Astrocyte (in vitro differentiated cells and primary cell): ENCODE results near the gene SGPL1. TPM values are rescaled to one million over a fixed set of nuclear protein-coding genes. Genes with fewer than 3 reads are reported as not detected.

Experiments used
- DNase-seq: peaks from one replicate; pipeline ENCODE4 v3.0.0-alpha.2; 2010; ENCODE audit warnings: low read depth
- FAIRE-seq: peaks from 2 replicates; lab custom pipeline; 2011; peaks lifted over from hg19 to GRCh38; lab: Jason Lieb, UNC
- H2AFZ ChIP-seq: 2 replicates; pipeline ENCODE4 v1.6.0; 2012; ENCODE audit warnings: low read depth, low read length, inconsistent platforms
- H3K27ac ChIP-seq: 2 replicates; pipeline ENCODE4 v1.5.1; 2011; ENCODE audit warnings: low read depth, low read length, inconsistent platforms
- H3K27me3 ChIP-seq: 2 replicates; pipeline ENCODE4 v1.6.0; 2011; ENCODE audit warnings: low read length, inconsistent platforms; ENCODE audit not compliant: insufficient read depth
- H3K36me3 ChIP-seq: 2 replicates; pipeline ENCODE4 v1.5.1; 2011; ENCODE audit warnings: low read length, inconsistent platforms; ENCODE audit not compliant: insufficient read depth
- H3K4me1 ChIP-seq: 2 replicates; pipeline ENCODE4 v1.5.1; 2011; ENCODE audit warnings: low read length, inconsistent platforms; ENCODE audit not compliant: insufficient read depth
- H3K4me2 ChIP-seq: 2 replicates; pipeline ENCODE4 v1.6.0; 2012; ENCODE audit warnings: low read length, inconsistent platforms
- H3K4me3 ChIP-seq: 2 replicates; pipeline ENCODE4 v1.5.1; 2011; ENCODE audit warnings: low read depth, mild to moderate bottlenecking, low read length, inconsistent platforms; ENCODE audit not compliant: insufficient read depth
- H3K79me2 ChIP-seq: 2 replicates; pipeline ENCODE4 v1.6.0; 2012; ENCODE audit warnings: mild to moderate bottlenecking, low read length, inconsistent platforms; ENCODE audit not compliant: insufficient read depth
- H3K9ac ChIP-seq: 2 replicates; pipeline ENCODE4 v1.6.0; 2012; ENCODE audit warnings: mild to moderate bottlenecking, low read length, inconsistent platforms
- H3K9me3 ChIP-seq: 2 replicates; pipeline ENCODE4 v1.5.1; 2012; ENCODE audit warnings: low read depth, mild to moderate bottlenecking, low read length, inconsistent platforms; ENCODE audit not compliant: insufficient read depth
- H4K20me1 ChIP-seq: 2 replicates; pipeline ENCODE4 v1.6.0; 2012; ENCODE audit warnings: low read length, inconsistent platforms; ENCODE audit not compliant: insufficient read depth
- H3K27ac Mint-ChIP-seq: one replicate; pipeline ENCODE4 v1.8.0; 2021; ENCODE audit warnings: mild to moderate bottlenecking, mixed read lengths; ENCODE audit not compliant: unreplicated experiment
- H3K27me3 Mint-ChIP-seq: one replicate; pipeline ENCODE4 v1.8.0; 2021; ENCODE audit warnings: low read depth, mixed read lengths; ENCODE audit not compliant: unreplicated experiment
- H3K36me3 Mint-ChIP-seq: one replicate; pipeline ENCODE4 v1.8.0; 2021; ENCODE audit warnings: low read depth, mixed read lengths; ENCODE audit not compliant: unreplicated experiment
- H3K4me1 Mint-ChIP-seq: one replicate; pipeline ENCODE4 v1.8.0; 2021; ENCODE audit warnings: low read depth, mixed read lengths; ENCODE audit not compliant: unreplicated experiment
- H3K4me3 Mint-ChIP-seq: one replicate; pipeline ENCODE4 v1.8.0; 2021; ENCODE audit warnings: mild to moderate bottlenecking, moderate library complexity, mixed read lengths; ENCODE audit not compliant: unreplicated experiment
- H3K9me3 Mint-ChIP-seq: one replicate; pipeline ENCODE4 v1.8.0; 2021; ENCODE audit warnings: mild to moderate bottlenecking, mixed read lengths; ENCODE audit not compliant: unreplicated experiment
- EZH2 ChIP-seq: IDR thresholded peaks from 2 replicates; pipeline ENCODE4 v1.6.1; 2012; ENCODE audit warnings: mild to moderate bottlenecking, low read length, inconsistent platforms; ENCODE audit not compliant: insufficient read depth
- total RNA-seq: library from RNA; stranded (reverse); gene quantifications from 2 replicates; pipeline ENCODE4 v1.2.1, GENCODE V29; 2021
- TF ChIP-seq, protein P1 (sequence below): IDR thresholded peaks from 2 replicates; pipeline ENCODE4 v1.5.1; 2011; ENCODE audit warnings: low read depth, mild to moderate bottlenecking, inconsistent platforms, low read length, moderate library complexity; ENCODE audit not compliant: insufficient read depth

The SGPL1 gene
- total RNA-seq, 1 donor from 2014 or later, result 101 TPM

GRCh38 chr10:70890917-70891431 lies 75.2 kb downstream of the SGPL1 start:
- peaks cover 3% of the 10 kb centered on the region for H3K27me3 ChIP-seq
- TF ChIP-seq, protein P1, sequence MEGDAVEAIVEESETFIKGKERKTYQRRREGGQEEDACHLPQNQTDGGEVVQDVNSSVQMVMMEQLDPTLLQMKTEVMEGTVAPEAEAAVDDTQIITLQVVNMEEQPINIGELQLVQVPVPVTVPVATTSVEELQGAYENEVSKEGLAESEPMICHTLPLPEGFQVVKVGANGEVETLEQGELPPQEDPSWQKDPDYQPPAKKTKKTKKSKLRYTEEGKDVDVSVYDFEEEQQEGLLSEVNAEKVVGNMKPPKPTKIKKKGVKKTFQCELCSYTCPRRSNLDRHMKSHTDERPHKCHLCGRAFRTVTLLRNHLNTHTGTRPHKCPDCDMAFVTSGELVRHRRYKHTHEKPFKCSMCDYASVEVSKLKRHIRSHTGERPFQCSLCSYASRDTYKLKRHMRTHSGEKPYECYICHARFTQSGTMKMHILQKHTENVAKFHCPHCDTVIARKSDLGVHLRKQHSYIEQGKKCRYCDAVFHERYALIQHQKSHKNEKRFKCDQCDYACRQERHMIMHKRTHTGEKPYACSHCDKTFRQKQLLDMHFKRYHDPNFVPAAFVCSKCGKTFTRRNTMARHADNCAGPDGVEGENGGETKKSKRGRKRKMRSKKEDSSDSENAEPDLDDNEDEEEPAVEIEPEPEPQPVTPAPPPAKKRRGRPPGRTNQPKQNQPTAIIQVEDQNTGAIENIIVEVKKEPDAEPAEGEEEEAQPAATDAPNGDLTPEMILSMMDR, result no peak
- TF ChIP-seq EZH2, result no peak
- no peak overlapping the region for H2AFZ ChIP-seq
- Mint-ChIP-seq H3K27ac (no peak overlapping the region), H3K36me3 (no peaks in the 10 kb centered on the region), H3K9me3 (no peaks in the 10 kb centered on the region), H3K27me3 (no peaks in the 10 kb centered on the region), H3K4me1 (peaks cover 10% of the 10 kb centered on the region), H3K4me3 (no peak overlapping the region)
- no peak overlapping the region for H3K9ac ChIP-seq
- FAIRE-seq, result no peak
- H3K36me3 ChIP-seq, result no peaks in the 10 kb centered on the region
- H3K4me1 ChIP-seq, result peaks cover 12% of the 10 kb centered on the region
- no peak for DNase-seq
- no peaks in the 10 kb centered on the region for H3K79me2 ChIP-seq
- H3K4me3 ChIP-seq, result no peak overlapping the region
- H3K27ac ChIP-seq, result no peak overlapping the region
- no peaks in the 10 kb centered on the region for H3K9me3 ChIP-seq
- peak overlapping the region; percentile 17 for H3K4me2 ChIP-seq
- H4K20me1 ChIP-seq, result peaks cover 3% of the 10 kb centered on the region

DNA sequence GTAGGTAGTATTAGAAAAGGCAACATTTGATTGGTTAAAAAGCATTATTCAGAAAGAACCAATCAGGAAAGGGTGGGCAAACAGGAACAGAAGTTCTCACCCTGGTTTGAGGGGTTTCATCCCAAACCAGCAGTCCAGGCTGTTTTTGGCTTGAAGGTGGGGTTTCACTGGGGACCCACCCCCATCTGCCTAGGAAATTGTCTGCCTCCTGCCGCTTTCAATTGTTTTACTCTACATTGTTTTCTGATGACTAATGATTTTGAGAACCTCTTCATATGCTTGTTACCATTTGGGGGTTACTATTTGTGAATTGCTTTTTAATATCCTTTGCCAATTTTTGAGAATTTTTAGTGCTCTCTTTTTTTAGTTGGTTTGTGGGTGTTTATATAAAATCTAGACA lies 75.9 kb downstream of the SGPL1 start:
- no peak overlapping the region for H3K4me3 ChIP-seq
- Mint-ChIP-seq H3K4me3 (no peak overlapping the region), H3K36me3 (no peaks in the 10 kb centered on the region), H3K27me3 (no peaks in the 10 kb centered on the region), H3K27ac (no peak overlapping the region), H3K9me3 (no peaks in the 10 kb centered on the region), H3K4me1 (peaks cover 10% of the 10 kb centered on the region)
- peaks cover 3% of the 10 kb centered on the region for H3K27me3 ChIP-seq
- H4K20me1 ChIP-seq, result no peaks in the 10 kb centered on the region
- H3K4me1 ChIP-seq, result peaks cover 12% of the 10 kb centered on the region
- H3K4me2 ChIP-seq, result peak overlapping the region; percentile 17
- no peak overlapping the region for H3K9ac ChIP-seq
- H3K36me3 ChIP-seq, result no peaks in the 10 kb centered on the region
- no peak overlapping the region for H2AFZ ChIP-seq
- no peaks in the 10 kb centered on the region for H3K79me2 ChIP-seq
- no peak for FAIRE-seq
- peak; percentile 29 for DNase-seq
- TF ChIP-seq, protein P1, result no peak
- no peak for TF ChIP-seq EZH2
- no peak overlapping the region for H3K27ac ChIP-seq
- no peaks in the 10 kb centered on the region for H3K9me3 ChIP-seq

DNA sequence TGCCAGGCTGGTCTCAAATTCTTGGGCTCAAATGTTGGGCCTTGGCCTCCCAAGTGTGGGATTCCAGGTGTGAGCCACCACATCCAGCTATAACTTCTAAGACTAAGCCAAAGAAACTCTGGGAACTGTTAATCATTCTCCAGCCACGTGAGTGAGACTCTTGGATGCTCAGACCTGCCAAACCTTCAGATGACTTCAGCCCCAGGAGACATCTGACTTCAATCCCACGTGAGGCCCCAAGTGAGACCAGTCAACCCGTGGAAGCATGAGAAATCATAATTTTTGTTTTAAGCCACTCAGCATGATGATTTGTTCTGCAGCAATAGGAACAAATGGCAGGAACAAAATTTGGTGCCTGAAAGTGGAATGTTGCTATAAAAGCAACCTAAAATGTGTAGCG lies 76.9 kb downstream of the SGPL1 start:
- no peak overlapping the region for H3K4me2 ChIP-seq
- FAIRE-seq (no peak), DNase-seq (no peak)
- no peak overlapping the region for H3K9ac ChIP-seq
- H3K79me2 ChIP-seq, result no peaks in the 10 kb centered on the region
- Mint-ChIP-seq H3K27me3 (no peaks in the 10 kb centered on the region), H3K27ac (no peak overlapping the region), H3K36me3 (no peaks in the 10 kb centered on the region), H3K4me1 (peaks cover 7% of the 10 kb centered on the region), H3K4me3 (no peak overlapping the region), H3K9me3 (no peaks in the 10 kb centered on the region)
- H3K4me3 ChIP-seq, result no peak overlapping the region
- no peaks in the 10 kb centered on the region for H4K20me1 ChIP-seq
- H3K27me3 ChIP-seq, result peaks cover 3% of the 10 kb centered on the region
- no peak overlapping the region for H2AFZ ChIP-seq
- no peaks in the 10 kb centered on the region for H3K9me3 ChIP-seq
- no peak for TF ChIP-seq EZH2
- TF ChIP-seq, protein P1, result no peak
- no peak overlapping the region for H3K27ac ChIP-seq
- H3K36me3 ChIP-seq, result no peaks in the 10 kb centered on the region
- peaks cover 12% of the 10 kb centered on the region for H3K4me1 ChIP-seq
